Hepatocyte (in vitro differentiated cells): ENCODE results near the gene OR9I1.

Source experiments
- EZH2phosphoT487 ChIP-seq: fragments of 200-600 bp; sonication (generic); IDR thresholded peaks from one replicate; pipeline ENCODE4 v1.6.1; 2018; ENCODE audit warnings: antibody characterized with exemption, mild to moderate bottlenecking, low read depth, moderate library complexity; ENCODE audit not compliant: unreplicated experiment, severe bottlenecking
- TF ChIP-seq, protein P1 (sequence below): fragments of 200-600 bp; sonication (generic); IDR thresholded peaks from 2 replicates; pipeline ENCODE4 v1.5.1; 2016; ENCODE audit warnings: antibody characterized with exemption, mild to moderate bottlenecking; ENCODE audit not compliant: poor library complexity

DNA sequence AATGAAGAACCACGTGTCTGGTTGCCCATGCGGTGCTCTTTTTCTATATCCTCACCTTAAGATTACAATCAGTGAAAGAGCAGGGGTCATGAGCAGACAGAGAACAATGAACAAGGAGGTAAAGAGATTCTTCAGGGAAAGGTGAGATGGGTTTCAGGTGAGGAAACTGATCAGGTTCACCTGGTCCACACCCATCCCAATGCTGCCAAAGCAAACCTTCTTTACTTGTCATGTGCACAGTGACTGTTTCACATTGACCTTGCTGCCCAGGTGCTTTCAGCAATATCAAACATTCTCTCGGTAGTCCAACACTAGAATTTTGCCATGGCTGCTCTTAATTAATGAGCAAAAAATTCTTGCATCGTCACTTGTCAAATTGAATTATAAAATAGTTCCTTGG is 39.1 kb upstream of the OR9I1 start:
- TF ChIP-seq, protein P1, sequence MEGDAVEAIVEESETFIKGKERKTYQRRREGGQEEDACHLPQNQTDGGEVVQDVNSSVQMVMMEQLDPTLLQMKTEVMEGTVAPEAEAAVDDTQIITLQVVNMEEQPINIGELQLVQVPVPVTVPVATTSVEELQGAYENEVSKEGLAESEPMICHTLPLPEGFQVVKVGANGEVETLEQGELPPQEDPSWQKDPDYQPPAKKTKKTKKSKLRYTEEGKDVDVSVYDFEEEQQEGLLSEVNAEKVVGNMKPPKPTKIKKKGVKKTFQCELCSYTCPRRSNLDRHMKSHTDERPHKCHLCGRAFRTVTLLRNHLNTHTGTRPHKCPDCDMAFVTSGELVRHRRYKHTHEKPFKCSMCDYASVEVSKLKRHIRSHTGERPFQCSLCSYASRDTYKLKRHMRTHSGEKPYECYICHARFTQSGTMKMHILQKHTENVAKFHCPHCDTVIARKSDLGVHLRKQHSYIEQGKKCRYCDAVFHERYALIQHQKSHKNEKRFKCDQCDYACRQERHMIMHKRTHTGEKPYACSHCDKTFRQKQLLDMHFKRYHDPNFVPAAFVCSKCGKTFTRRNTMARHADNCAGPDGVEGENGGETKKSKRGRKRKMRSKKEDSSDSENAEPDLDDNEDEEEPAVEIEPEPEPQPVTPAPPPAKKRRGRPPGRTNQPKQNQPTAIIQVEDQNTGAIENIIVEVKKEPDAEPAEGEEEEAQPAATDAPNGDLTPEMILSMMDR = no peak
- no peak for TF ChIP-seq EZH2phosphoT487
